Suprapubic skin (tissue), 4 donors: ENCODE measurements around the gene SLC8B1. TPM values are rescaled to one million over a fixed set of nuclear protein-coding genes. Genes with fewer than 3 reads are reported as not detected.

Source experiments
- DNase-seq, 2 donors: peaks; one replicate each; pipeline ENCODE4 v3.0.0-alpha.2; 2019; ENCODE audit warnings: low spot score in 2 of 2
- H3K27ac ChIP-seq: fragments of 200-600 bp; sonication (generic); one replicate; pipeline ENCODE4 v1.5.1; 2019
- H3K27me3 ChIP-seq: fragments of 200-600 bp; sonication (generic); one replicate; pipeline ENCODE4 v1.5.1; 2019
- H3K36me3 ChIP-seq: fragments of 200-600 bp; sonication (generic); one replicate; pipeline ENCODE4 v1.5.1; 2019
- H3K4me1 ChIP-seq: fragments of 200-600 bp; sonication (generic); one replicate; pipeline ENCODE4 v1.5.1; 2019
- H3K4me3 ChIP-seq: fragments of 200-600 bp; sonication (generic); one replicate; pipeline ENCODE4 v1.5.1; 2019; ENCODE audit warnings: mild to moderate bottlenecking
- H3K9me3 ChIP-seq: fragments of 200-600 bp; sonication (generic); one replicate; pipeline ENCODE4 v1.5.1; 2019
- CTCF ChIP-seq, 2 donors: fragments of 200-600 bp in 1 of 2; fragments of 450-650 bp in 1 of 2; sonication (generic) in 1 of 2; IDR thresholded peaks; one replicate each; pipeline ENCODE4 v1.5.1; 2016 to 2019; ENCODE audit warnings: antibody characterized with exemption in 2 of 2, mild to moderate bottlenecking in 1 of 2, moderate library complexity in 1 of 2
- EP300 ChIP-seq: sonication (generic); formaldehyde crosslinking; IDR thresholded peaks from one replicate; pipeline ENCODE4 v1.6.1; 2017; ENCODE audit warnings: antibody characterized with exemption
- POLR2A ChIP-seq, 2 donors: fragments of 450-650 bp; IDR thresholded peaks; one replicate each; pipeline ENCODE4 v1.6.1; 2017; ENCODE audit warnings: antibody characterized with exemption in 2 of 2, mild to moderate bottlenecking in 2 of 2, moderate library complexity in 2 of 2
- POLR2AphosphoS5 ChIP-seq, 3 donors: sonication (generic); formaldehyde crosslinking; IDR thresholded peaks; one replicate each; pipeline ENCODE4 v1.6.1; 2017; ENCODE audit warnings: antibody characterized with exemption in 3 of 3
- WGBS: methylation state at CpG from one replicate; pipeline ENCODE4 v1.1.5; 2018; 5-methylcytosine and 5-hydroxymethylcytosine counted together
- total RNA-seq, 4 donors: library from RNA; depleted of rRNA; stranded (reverse); fragments of >200 nt; gene quantifications; one replicate each; pipeline ENCODE4 v1.1.0, GENCODE V29; 2016

Gene SLC8B1
- total RNA-seq, 4 donors from 2014 or later, result 29.1 to 70.2 (median 34.9) TPM

- peaks cover 97% of the 10 kb centered on the region for H3K36me3 ChIP-seq
- H3K4me1 ChIP-seq, result peaks cover under 1% of the 10 kb centered on the region
- no peak for DNase-seq
- 93% methylated on average over 7 of the region's 7 CpGs for WGBS
- H3K27me3 ChIP-seq, result no peaks in the 10 kb centered on the region
- H3K9me3 ChIP-seq, result no peaks in the 10 kb centered on the region
- TF ChIP-seq CTCF (IDR thresholded peaks at IDR 0.05), result no peak
- TF ChIP-seq POLR2A (IDR thresholded peaks at IDR 0.05), result no peak
- no peak for TF ChIP-seq EP300
- TF ChIP-seq POLR2AphosphoS5 (IDR thresholded peaks at IDR 0.05), result no peak
- H3K4me3 ChIP-seq, result no peak overlapping the region
- H3K27ac ChIP-seq, result no peak overlapping the region
Measured at GRCh38 chr12:113292547-113292946, 42.4 kb downstream of the SLC8B1 start.

GRCh38 chr12:113292091-113292490, 42.8 kb downstream of the SLC8B1 start:
- no peaks in the 10 kb centered on the region for H3K4me1 ChIP-seq
- H3K27ac ChIP-seq, result no peak overlapping the region
- DNase-seq, result no peak
- H3K27me3 ChIP-seq, result no peaks in the 10 kb centered on the region
- WGBS, result 65% methylated on average over 6 of the region's 6 CpGs
- TF ChIP-seq POLR2A (IDR thresholded peaks at IDR 0.05) (no peak), EP300 (no peak), POLR2AphosphoS5 (IDR thresholded peaks at IDR 0.05) (no peak), CTCF (IDR thresholded peaks at IDR 0.05) (no peak)
- no peaks in the 10 kb centered on the region for H3K9me3 ChIP-seq
- H3K36me3 ChIP-seq, result peaks cover 97% of the 10 kb centered on the region
- H3K4me3 ChIP-seq, result no peak overlapping the region

GRCh38 chr12:113291586-113291985, 43.3 kb downstream of the SLC8B1 start:
- 92% methylated on average over 17 of the region's 17 CpGs for WGBS
- Histone ChIP-seq H3K36me3 (peaks cover 97% of the 10 kb centered on the region), H3K9me3 (no peaks in the 10 kb centered on the region), H3K27ac (no peak overlapping the region), H3K27me3 (no peaks in the 10 kb centered on the region), H3K4me1 (no peaks in the 10 kb centered on the region), H3K4me3 (no peak overlapping the region)
- DNase-seq, result no peak
- TF ChIP-seq CTCF (IDR thresholded peaks at IDR 0.05) (no peak), POLR2A (IDR thresholded peaks at IDR 0.05) (no peak), POLR2AphosphoS5 (IDR thresholded peaks at IDR 0.05) (no peak), EP300 (no peak)

GRCh38 chr12:113290506-113290905, 44.4 kb downstream of the SLC8B1 start:
- TF ChIP-seq POLR2A (IDR thresholded peaks at IDR 0.05) (no peak), EP300 (no peak), CTCF (IDR thresholded peaks at IDR 0.05) (no peak), POLR2AphosphoS5 (IDR thresholded peaks at IDR 0.05) (no peak)
- Histone ChIP-seq H3K27ac (no peak overlapping the region), H3K9me3 (no peaks in the 10 kb centered on the region), H3K27me3 (no peaks in the 10 kb centered on the region), H3K4me3 (no peak overlapping the region), H3K4me1 (no peaks in the 10 kb centered on the region), H3K36me3 (peaks cover 97% of the 10 kb centered on the region)
- WGBS, result 96% methylated on average over 3 of the region's 5 CpGs
- DNase-seq, result no peak

- 72% methylated on average over 2 of the region's 2 CpGs for WGBS
Measured at GRCh38 chr12:113289361-113289760, 45.5 kb downstream of the SLC8B1 start.

More at GRCh38 chr12:113289361-113289760, 45.5 kb downstream of the SLC8B1 start:
- no peak overlapping the region for H3K27ac ChIP-seq
- no peaks in the 10 kb centered on the region for H3K9me3 ChIP-seq
- peaks cover 99% of the 10 kb centered on the region for H3K36me3 ChIP-seq
- H3K27me3 ChIP-seq, result no peaks in the 10 kb centered on the region
- no peaks in the 10 kb centered on the region for H3K4me1 ChIP-seq
- TF ChIP-seq EP300, result no peak
- TF ChIP-seq POLR2A (IDR thresholded peaks at IDR 0.05), result no peak
- TF ChIP-seq POLR2AphosphoS5 (IDR thresholded peaks at IDR 0.05), result no peak
- TF ChIP-seq CTCF (IDR thresholded peaks at IDR 0.05), result no peak
- no peak for DNase-seq
- H3K4me3 ChIP-seq, result no peak overlapping the region
